ENCODE data around the gene COMMD3. TPM values are rescaled to one million over a fixed set of nuclear protein-coding genes. Genes with fewer than 3 reads are reported as not detected.
A peak's percentile ranks its signal among the peaks of the same experiment; 100 is the strongest.

COMMD3 gene
- total RNA-seq, 1 donor from 2014 or later: 21.9 TPM

DNA sequence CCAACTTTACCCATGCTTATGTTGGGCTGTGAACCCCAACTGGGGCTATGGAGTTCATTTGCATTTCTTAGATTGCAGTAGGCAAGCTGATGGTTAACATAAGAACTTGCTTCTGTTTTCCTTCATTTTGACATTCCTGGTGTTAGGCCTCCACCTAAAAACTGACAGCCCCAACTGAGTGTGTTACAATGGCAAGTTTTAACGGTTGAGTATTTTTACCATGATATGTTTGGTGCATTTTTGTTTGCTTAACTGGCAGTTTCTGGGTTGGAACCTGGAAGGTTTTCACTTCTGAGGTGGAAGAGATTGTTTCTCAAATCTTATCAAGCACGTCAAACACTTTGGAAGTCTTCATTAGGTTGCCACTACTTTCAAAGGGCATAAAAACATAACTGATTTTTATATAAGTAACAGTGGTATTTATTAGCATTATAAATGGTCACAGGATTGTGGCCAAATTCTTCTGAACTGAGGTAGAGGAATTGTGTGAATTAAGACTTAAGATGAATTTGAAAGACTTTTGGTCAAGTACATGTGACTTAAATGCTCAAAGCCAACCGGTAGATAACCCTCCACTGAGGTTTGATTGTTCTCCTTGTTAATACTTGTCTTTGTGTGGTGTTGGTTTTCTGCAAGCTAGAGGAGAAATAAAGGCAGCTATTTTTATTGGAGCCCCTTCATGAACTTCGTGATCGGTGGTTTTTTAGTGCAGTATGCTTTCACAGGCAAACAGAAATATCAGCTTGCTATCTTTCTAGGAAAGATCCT lies 7.5 kb downstream of the COMMD3 start:
- TF ChIP-seq, protein P1, sequence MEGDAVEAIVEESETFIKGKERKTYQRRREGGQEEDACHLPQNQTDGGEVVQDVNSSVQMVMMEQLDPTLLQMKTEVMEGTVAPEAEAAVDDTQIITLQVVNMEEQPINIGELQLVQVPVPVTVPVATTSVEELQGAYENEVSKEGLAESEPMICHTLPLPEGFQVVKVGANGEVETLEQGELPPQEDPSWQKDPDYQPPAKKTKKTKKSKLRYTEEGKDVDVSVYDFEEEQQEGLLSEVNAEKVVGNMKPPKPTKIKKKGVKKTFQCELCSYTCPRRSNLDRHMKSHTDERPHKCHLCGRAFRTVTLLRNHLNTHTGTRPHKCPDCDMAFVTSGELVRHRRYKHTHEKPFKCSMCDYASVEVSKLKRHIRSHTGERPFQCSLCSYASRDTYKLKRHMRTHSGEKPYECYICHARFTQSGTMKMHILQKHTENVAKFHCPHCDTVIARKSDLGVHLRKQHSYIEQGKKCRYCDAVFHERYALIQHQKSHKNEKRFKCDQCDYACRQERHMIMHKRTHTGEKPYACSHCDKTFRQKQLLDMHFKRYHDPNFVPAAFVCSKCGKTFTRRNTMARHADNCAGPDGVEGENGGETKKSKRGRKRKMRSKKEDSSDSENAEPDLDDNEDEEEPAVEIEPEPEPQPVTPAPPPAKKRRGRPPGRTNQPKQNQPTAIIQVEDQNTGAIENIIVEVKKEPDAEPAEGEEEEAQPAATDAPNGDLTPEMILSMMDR (IDR thresholded peaks at IDR 0.05): no peak
- no peak for DNase-seq (ENCODE audit: low spot score in 2 of 2)
- Histone ChIP-seq H3K36me3 (peaks cover 7 to 12% of the 10 kb centered on the region in 2 donors), H3K9me3 (no peaks in the 10 kb centered on the region), H3K4me3 (peak overlapping the region; percentile 26 to 96), H3K27me3 (no peaks in the 10 kb centered on the region), H3K4me1 (peaks cover 8 to 26% of the 10 kb centered on the region in 2 donors), H3K27ac (no peak overlapping the region)
- intact Hi-C loops (cut with DNase I): loop anchor here (5.0 to 10.0 kb wide), 4 partner anchors 744 to 1114 kb away; partner anchors contain the start of genes MSRB2, OTUD1 and SKIDA1

DNA sequence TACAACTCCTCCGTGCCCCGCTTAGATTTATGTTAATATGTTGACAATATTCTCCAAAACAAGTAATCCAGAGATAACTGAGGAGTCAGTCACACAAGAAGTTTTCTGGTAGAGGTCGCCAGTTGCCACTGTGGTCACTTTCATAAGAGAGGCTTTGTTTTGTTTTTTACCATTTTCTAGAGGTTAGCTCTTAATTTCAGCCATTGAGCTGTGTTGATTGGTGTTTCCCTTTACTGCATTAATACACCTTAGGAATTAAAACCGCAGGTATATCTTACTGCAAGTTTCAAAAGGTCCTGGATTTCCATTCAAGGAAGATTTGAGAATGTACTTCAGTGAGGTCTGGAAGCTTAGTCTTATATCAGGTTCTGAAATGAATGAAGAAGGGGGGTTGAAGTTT lies 8.2 kb downstream of the COMMD3 start:
- H3K4me1 ChIP-seq: peaks cover 8 to 26% of the 10 kb centered on the region in 2 donors
- peak overlapping the region in 1 of 2 donors; percentile 73 for H3K27ac ChIP-seq
- DNase-seq (ENCODE audit: low spot score in 2 of 2): no peak
- no peaks in the 10 kb centered on the region for H3K9me3 ChIP-seq
- intact Hi-C loops (cut with DNase I): loop anchor here (5.0 to 10.0 kb wide), 4 partner anchors 743 to 1113 kb away; partner anchors contain the start of genes MSRB2, OTUD1 and SKIDA1
- peak overlapping the region; percentile 46 to 85 for H3K4me3 ChIP-seq
- TF ChIP-seq, protein P1 (IDR thresholded peaks at IDR 0.05): no peak
- peaks cover 13 to 19% of the 10 kb centered on the region in 2 donors for H3K36me3 ChIP-seq
- H3K27me3 ChIP-seq: no peaks in the 10 kb centered on the region

DNA sequence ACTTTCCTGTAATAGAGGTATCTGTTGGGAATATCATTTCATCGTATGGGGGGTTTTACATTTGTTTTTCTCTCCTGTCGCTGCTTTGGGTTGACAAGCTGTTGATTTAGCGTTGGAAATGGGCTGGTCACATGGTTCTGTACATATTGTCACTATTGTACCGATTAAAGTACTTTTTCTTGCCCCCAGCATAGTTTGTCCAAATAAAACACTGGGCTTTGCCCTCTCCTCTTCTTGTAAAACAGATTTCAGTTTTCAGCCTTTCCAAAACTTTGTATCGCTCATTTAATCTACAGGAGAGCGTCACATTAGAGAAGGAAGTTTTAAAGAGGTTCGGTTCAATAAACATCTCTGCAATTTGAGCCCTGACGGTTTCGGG lies 8.7 kb downstream of the COMMD3 start:
- Histone ChIP-seq H3K4me3 (peak overlapping the region; percentile 46 to 85), H3K27ac (peak overlapping the region in 1 of 2 donors; percentile 73), H3K9me3 (no peaks in the 10 kb centered on the region), H3K27me3 (no peaks in the 10 kb centered on the region), H3K36me3 (peaks cover 16 to 24% of the 10 kb centered on the region in 2 donors), H3K4me1 (peaks cover 8 to 21% of the 10 kb centered on the region in 2 donors)
- TF ChIP-seq, protein P1 (IDR thresholded peaks at IDR 0.05): no peak
- no peak for DNase-seq (ENCODE audit: low spot score in 2 of 2)
- intact Hi-C loops (cut with DNase I): loop anchor here (1.0 to 10.0 kb wide), 5 partner anchors 10 to 1112 kb away; partner anchors contain the start of genes MSRB2, OTUD1 and SKIDA1

DNA sequence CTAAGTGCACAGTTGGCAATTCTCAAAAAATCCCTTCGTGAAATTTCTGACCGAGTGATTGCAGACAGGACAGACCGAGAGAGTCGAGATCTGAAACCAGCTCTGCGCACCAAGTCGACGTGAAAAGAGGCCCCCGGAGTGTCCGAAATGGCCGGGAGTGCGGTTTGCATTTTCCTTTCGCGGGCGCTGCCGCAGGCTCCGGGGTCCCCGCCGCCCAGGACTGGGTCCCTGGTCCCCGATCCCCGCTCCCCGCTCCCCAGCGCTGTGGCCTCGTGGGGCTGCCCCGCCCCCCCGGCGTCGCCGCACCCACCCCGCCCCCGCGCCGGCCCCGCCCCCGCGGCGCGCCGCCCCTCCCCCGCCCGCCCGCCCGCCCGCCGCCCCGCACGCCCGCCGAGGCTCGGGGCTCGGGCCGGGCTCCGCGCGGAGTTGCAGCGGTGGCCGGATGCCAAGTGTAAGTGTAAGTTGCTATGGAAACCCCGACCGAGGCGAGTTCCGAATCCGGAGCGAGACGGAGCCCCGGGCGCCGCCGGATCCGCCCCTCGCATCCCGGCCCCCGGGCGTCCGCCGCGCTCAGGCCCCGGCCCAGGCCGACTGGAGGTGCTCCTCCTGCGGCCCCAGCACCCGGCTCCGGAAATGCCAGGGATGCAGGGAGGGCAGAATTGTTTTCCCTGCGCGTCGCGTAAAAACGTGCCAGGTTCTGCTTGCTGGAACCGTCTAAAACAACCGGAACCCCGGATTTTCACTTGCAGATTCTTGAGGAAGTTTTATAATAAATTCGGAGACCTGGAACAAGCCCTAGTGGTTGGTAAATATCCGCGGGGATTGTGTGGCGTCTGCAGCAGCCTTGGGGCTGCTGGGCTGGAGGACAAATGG lies 9.3 kb downstream of the COMMD3 start:
- no peaks in the 10 kb centered on the region for H3K27me3 ChIP-seq
- H3K9me3 ChIP-seq: no peaks in the 10 kb centered on the region
- H3K4me3 ChIP-seq: peak overlapping the region; percentile 46 to 85
- TF ChIP-seq, protein P1 (IDR thresholded peaks at IDR 0.05): no peak
- peak in 1 of 2 donors; percentile 89 for DNase-seq (ENCODE audit: low spot score in 2 of 2)
- H3K27ac ChIP-seq: peak overlapping the region; percentile 73 to 75
- intact Hi-C loops (cut with DNase I): loop anchor here (1.0 to 10.0 kb wide), 2 partner anchors 10 to 769 kb away; partner anchors contain the start of gene MSRB2
- peaks cover 8 to 19% of the 10 kb centered on the region in 2 donors for H3K4me1 ChIP-seq
- peaks cover 19 to 27% of the 10 kb centered on the region in 2 donors for H3K36me3 ChIP-seq

DNA sequence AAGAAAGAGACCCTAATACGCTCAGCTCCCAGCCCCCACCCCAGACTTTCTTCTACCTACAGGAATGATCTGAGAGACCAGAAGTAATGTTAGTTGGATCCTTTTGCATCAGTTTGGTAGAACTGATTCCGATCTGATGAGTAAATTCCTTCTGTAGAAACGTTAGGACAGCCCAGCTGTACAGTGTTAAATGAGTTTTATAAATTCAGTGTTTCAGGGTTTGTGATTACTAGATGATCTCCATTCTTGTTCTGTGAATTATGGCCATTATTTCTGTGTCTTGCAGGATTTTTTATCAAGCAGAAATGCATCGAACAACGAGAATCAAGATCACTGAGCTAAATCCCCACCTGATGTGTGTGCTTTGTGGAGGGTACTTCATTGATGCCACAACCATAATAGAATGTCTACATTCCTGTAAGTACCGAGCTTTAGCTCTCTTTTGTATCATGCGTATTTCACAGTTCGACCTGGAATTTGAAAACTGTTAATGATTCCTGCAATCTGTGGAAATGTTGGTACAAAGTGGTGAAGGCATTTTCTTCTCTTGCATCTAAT lies 10.0 kb downstream of the COMMD3 start:
- no peaks in the 10 kb centered on the region for H3K27me3 ChIP-seq
- peaks cover 8 to 19% of the 10 kb centered on the region in 2 donors for H3K4me1 ChIP-seq
- peak overlapping the region; percentile 73 to 75 for H3K27ac ChIP-seq
- H3K4me3 ChIP-seq: peak overlapping the region; percentile 46 to 85
- intact Hi-C loops (cut with DNase I): loop anchor here (10.0 kb wide), 1 partner anchor 769 kb away; the partner anchor contains the start of gene MSRB2
- TF ChIP-seq, protein P1 (IDR thresholded peaks at IDR 0.05): no peak
- no peak for DNase-seq (ENCODE audit: low spot score in 2 of 2)
- peaks cover 19 to 27% of the 10 kb centered on the region in 2 donors for H3K36me3 ChIP-seq
- H3K9me3 ChIP-seq: no peaks in the 10 kb centered on the region

All from ascending aorta (tissue), 2 donors.